DMS 273 (cell line): ENCODE results near the gene KIF26B.
"Not testable (repeated sequence)": the region's sequence is repeated elsewhere in the genome, so short reads cannot be mapped to it uniquely, and the experiment has no call there.

Experiments
- DNase-seq: peaks from one replicate; lab custom pipeline; 2025; ENCODE audit not compliant: unreplicated experiment; lab: John Stamatoyannopoulos, UW

KIF26B gene

DNA sequence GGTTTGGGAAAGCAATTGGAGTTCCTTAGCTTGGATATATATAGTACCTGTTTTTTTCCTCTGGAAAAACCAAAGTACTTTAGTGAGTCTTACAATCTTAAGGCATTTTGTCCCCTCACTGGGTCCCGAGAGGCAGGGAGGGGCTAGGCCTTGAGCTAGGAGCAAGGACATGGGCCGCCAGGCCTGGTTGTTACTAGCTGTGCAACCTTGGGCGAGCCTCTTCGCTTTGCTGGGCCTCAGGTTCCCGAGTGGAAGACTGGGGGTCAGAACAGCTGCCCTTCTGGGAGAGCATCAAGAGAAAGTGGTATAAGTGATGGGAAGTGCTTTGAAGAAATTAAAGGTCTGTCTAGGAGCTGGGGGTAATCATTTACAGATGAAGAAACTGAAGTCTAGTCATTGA, 553.2 kb downstream of the KIF26B start:
- no peak for DNase-seq

DNA sequence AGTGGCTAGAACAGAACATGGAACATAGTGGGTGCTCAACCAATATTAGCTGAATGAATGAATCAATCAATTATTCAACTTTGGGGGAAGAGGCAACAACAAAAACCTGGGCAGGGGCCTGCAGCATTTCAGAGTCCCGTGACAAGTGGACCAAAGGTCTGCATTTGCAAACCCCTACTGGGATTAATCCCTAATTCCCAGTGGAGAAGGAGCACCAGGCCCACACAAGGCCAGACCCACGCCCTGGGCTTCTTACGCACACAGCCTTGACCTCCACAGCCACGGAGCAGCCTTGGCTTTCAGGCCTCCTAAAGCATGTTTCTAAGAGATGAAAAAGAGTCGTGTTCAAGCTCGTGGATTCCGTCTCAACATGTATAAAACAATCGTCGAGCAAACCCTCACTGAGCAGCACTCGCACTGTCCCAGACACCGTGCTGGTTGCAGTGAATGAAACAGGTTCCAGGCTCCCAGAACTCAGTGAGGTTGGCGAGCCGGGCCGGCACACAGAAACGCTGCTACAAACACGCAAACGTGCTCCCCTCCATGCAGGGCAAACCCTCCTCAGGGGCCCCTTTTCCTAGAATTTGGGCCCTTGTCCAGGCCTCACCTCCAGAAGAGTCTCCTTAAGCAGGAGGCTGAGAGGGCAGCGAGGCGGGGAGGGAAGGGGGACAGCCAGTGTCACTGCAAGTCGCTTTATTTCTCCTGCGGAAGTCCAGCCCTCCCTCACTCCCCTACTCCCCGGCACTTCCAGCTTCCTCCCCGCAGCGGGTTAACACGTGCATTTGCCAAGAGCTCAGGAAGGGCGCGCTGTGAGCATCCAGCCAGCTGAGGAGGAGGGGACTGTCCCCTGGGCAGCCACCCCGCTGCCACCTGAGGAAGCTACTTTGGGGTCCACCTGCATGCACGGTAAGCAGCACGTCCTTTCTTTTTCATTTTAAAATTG, 556.4 kb downstream of the KIF26B start:
- no peak for DNase-seq

DNA sequence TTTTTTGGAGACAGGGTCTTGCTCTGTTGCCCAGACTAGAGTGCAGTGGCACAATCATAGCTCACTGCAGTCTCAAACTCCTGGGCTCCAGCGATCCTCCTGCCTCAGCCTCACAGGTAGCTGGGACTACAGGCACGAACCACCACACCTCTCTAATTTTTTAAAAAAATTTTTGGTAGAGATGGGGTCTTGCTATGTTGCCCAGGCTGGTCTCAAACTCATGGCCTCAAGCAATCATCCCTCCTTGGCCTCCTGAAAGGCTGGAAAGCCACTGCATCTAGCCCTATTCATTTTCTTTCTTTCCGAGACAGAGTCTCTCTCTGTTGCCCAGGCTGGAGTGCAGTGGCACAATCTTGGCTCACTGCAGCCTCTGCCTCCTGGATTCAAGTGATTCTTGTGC, 559.2 kb downstream of the KIF26B start:
- DNase-seq: not testable (repeated sequence)

DNA sequence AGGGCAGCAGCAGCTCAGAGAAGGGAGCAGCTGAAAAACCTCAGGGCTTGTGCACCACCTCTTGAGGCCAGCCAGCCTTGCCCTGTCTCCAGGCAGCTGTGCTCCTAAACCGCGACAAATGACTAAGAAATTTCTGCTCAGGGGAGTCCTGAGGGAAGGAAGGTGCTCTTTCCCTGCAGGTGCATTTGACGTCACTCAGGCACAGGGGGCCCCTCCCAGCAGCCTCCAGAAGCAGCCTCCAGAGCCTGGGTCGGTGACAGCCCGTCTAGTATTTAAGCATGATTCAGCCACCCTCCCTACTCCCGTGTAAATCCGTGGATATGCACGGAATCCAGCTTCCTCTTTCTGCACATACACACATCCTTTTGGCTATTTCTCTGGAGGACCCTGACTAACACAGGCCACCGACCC, 560.5 kb downstream of the KIF26B start:
- DNase-seq: no peak

DNA sequence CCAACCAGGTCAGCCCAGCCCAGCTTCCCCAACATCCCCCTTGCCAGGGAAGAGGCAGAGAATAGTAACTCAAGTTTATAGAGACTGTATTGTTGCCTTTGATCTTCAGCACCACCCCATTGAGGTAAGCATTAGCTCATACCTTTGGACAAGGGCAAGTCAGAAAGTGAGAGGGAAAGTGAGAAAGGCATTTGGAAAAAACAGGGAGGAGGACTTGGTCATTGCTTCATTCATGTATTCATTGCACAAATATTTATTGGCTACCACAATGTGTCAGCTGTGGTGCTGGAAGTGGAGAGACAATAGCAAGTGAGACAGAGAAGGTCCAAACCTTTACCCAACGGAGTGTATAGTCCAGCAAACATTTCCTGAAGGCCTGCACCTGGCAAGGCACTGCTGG, 561.2 kb downstream of the KIF26B start:
- no peak for DNase-seq

DNA sequence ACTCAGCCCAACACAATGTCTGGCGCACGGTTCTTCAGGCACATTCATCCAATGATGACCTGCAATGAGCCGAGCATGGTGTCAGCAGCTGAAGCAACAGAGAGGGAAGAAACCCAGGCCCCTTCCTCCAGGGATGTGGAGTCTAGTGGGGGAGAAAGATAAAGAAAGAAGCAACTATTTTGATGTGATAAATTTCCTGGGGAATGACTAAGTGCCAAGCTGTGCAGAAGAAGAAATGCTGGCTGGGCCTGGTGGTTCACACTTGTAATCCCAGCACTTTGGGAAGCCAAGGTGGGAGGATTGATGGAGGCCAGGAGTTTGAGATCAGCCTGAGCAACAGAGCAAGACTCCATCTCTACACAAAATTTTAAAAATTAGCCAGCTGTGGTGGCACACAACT, 561.8 kb downstream of the KIF26B start:
- no peak for DNase-seq

DNA sequence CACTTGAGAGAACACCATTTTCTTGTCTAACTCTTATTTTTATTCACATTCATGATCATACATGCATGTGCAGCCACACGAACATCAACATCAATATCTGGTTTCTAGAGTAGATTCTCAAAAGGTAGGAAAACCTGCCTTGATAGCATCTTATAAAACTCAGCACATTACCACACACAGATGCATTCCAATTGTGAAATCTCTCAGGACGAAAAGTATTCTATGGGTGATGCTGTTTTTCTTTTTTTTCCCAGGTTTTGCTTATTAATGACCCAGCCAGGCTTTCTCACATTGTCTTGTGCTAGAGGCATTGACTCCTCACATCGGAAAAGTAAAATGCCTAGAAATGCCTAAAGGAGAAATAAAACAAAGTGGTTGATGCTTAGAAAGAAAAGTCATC, 562.8 kb downstream of the KIF26B start:
- no peak for DNase-seq

DNA sequence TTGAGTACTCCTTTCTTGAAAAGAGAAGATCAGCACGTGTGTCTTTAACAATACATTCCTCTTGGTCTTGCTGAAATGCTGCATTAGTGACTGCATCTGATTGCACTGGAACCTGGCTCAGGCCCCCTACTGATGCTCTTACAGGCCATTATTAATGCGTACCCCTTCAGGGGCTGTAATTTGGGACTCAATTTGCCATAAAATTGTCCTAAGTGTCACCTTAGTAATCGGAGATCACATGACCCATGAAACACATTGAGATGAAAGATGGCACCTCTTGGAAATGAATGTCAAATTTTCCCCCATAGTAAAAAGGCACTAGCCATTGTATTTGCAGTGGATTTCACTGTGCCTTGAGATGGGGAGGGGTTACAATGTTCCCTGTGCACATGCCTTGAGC, 563.3 kb downstream of the KIF26B start:
- no peak for DNase-seq

DNA sequence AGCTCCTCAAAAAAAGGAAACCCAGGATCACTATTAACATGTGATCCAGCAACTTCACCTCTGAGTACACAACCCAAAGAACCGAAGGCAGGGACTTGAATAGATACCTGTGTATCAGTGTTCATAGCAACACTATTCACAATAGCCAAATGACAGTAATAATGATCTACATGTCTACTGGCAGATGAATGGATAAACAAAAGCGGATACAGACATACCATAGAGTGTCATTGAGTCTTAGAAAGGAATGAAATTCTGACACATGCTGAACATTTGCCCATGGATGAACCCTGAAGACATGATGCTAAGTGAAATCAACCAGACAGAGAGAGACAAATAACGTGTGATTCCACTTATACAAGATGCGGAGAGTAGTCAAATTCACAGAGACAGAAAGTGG, 564.2 kb downstream of the KIF26B start:
- DNase-seq: no peak

DNA sequence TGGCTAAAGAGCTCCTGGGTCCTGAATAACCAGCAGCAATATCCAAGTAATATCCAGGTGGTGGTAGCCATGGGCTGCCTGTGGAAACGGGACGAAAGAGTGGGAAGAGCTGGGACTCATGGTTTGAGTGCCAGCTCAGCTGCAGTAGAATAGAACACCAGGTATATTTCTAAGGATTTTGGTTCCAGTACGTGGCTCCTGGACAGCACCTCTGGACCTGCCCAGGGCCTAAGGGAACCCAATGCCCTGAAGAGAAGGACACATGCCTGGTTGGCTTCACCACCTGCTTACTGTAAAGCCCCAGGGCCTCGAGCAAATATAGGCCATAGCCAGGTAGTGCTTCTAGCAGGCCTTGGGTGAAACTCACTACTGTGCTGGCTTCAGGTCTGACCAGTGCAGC, 566.7 kb downstream of the KIF26B start:
- no peak for DNase-seq

DNA sequence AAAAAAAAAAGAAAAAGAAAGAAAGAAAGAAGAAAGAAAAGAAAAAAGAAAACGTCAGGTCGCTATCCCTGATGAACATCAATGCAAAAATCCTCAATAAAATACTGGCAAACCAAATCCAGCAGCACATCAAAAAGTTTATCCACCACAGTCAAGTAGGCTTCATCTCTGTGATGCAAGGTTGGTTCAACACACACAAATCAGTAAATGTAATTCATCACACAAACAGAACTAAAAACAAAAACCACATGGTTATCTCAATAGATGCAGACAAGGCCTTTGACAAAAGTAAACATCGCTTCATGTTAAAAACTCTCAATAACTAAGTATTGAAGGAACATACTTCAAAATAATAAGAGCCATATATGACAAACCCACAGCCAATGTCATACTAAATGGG, 573.2 kb downstream of the KIF26B start:
- DNase-seq: not testable (repeated sequence)

DNA sequence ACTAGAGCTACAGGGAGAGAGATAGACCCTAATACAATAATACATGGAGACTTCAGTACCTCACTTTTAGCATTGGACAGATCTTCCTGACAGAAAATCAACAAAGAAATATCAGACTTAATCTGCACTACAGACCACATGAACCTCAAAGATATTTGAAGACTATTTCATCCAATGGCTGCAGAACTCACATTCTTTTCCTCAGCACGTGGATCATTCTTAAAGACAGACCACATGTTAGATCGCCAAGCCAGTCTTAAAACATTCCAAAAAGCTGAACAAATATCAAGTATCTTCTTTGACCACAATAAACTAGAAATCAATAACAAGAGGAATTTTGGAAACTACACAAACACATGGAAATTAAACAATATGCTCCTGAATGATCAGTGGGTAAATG, 576.0 kb downstream of the KIF26B start:
- no peak for DNase-seq

DNA sequence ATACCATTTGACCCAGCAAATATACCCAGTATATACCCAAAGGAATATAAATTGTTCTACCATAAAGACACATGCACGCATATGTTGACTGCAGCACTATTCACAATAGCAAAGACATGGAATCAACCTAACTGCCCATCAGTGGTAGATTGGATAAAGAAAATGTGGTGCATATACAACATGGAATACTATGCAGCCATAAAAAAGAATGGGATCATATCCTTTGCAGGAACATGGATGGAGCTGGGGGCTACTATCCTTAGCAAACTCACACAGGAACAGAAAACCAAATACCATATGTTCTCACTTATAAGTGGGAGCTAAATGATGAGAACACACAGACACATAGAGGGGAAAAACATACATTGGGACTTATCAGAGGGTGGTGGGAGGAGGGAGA, 585.6 kb downstream of the KIF26B start:
- not testable (repeated sequence) for DNase-seq

DNA sequence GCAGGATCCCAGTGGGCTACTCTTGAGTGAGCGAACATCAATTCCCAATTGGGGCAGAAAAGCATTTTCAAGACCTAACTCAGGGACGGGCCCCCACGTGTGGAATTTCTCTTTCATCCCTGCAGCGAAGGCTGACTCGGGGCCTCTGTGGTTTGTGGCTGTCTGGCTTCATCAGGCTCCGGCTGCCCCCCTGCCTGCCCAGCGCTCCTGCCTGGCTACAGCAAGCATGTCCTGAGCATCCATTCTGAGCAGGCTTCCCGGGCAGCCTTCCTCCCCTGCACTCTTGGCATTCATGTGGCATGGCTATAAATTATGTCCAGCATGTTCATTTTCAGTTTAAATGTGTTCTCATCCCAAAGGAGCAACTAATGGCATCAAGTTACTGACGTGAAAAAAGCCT, 588.1 kb downstream of the KIF26B start:
- DNase-seq: peak; percentile 12

DNA sequence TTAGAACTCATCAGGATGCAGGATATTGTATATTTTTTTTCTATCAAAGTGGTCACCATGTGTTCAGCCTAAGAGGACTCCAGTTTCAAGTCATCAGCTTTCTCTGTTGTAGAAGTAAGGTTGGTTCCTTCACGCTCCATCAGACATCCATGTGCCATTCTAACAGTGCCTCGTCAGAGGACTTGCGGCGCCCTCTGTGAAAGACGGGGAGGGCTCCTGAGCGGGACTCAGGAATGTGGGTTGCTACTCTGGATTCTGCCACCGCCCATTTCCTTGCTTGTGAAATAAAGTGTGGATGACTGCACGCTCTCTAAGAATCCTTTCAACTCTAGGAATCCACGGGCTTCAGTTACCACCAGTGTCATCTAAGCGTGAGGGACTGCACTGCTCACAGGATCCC, 593.5 kb downstream of the KIF26B start:
- DNase-seq: no peak

DNA sequence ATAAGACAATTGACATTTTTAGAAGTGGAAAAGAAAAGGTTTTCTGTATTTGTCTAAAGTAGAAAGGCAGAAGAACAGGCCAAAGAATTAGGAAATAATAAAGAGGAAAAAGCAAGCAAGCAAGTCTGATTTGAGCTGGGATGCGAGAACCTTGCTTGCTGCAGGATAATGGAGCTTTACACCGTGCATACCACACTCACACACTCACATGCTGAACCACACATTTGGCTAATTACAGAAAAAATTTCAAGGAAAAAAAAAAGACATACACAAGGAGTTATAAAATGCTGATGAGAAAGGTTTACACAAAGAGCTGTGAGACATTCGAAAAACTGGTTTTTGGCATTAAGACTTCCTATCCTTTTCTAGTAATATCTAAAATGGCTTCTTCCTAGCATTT, 593.9 kb downstream of the KIF26B start:
- no peak for DNase-seq

DNA sequence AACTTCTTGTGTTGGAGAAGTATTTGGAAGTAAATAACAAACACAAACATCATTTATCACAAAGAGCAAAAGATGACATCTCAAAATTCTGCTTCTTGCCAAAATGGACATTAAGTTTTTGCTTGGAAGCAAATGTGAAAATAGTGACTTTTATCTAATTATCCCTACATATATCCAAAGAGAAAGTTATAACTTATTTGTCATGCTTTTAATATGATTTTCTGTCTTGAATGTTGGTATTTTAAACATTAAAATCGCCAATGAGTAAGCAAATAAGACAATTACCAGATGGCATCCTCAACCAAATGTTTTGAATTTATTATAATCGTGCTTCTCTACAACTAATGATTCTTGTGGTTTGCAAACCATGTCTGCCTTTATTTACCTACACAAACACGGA, 594.3 kb downstream of the KIF26B start:
- no peak for DNase-seq

DNA sequence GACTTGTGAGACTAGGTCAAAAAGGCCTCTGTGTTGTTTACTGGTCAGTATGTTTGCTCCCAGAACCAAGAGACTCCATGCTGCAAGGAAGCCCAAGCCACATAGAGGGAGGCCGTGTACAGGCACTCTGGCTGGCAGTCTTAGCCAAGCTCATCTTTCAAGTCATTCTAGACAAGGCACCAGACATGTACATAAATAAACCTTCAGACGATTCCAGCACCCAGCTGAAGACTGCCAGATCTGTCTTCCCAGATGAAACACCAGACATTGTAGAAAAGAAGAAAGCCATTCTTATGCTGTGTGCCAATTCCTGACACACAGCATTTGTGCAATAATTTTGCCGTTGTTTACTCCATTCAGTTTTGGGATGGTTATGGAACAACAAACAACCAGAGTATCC, 595.5 kb downstream of the KIF26B start:
- no peak for DNase-seq

DNA sequence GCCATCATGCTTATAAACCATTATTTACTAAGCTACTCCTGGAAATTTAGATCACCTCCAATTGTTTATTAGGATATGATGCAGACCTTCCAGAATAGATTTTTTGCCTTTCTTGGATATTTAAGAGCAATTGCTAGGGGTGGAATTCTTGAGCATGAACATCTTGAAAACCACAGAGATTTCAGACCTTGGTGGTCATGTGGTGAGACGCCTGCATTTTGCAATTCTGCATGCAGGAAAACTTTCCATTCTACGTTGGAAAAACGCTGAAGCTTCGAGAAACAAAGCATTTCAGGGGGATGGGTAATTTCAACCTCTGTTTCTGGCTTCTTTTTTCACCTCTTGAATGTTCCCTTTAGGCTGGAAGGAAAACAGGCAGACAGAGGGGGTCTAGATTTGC, 596.3 kb downstream of the KIF26B start:
- no peak for DNase-seq

DNA sequence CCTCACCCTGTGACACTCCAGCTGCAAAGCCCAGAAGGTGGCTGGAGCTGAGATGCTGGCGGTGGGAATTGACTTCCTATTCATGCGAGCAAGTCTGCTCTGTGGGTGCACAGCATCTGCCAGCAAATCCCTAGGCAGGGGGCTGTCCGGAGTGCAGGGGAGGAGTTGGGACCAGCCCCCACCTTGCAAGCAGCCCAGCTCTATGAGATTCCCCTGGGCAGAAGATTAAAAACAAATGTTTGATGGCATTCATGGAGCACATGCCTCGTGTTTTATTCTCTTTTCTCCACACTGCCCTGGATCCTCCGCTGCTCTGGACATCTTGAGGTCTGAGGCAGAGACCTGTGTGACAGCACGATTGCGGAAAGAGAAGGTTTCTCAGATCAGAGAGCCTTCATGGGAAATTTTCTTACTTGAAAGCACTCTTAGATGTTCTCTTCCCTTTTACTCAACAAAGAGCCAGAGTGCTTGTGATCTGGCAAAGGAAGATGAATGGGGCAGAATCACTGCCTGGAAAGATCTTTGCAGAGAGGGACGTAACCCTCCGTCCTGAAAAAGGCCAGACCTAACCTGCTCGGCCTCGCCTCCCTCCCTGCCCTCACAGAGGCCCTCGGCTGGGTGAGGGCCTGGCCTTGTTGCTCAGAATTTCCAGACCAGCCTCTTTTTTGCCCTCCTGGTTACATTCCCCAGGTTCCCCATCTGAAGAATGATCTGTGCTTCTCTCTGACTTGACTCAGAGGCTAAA, 597.1 kb downstream of the KIF26B start:
- no peak for DNase-seq

DNA sequence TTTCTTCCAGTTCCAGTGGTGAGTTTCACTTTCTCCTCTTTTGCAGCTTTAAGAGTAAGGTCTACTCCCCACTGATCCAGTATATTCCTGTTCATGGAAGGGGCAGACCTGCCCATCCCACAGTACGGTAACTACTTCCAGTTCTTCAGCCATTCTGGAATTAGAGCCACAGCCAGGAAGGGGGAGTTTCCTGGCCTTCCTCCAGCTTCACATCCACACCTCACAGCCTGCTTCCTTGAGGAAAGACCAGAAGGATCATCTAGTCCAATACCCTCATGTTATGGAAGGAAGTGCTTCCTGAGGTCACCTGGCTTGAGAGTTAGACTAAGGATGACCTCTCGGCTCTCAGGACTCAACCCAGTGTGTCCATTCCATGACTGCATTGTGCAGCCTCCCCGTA, 597.8 kb downstream of the KIF26B start:
- no peak for DNase-seq

DNA sequence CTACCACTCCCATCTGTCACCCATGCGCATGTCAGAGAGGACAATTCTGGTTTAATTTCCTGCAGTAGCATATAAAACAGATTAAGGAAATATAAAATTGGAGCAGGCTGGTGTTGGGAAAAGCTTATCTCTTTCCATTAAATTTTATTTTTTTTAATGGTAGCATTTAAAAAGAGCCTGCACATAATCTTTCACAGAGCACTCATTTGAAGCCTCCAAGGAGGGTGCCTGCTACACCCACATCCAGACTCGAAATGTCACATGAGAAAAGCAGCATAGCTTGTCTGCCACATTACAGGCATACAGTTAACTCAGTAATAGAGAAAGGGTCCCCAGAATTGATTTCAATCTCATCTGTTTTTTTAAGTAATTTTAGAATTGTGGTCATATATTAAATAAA, 599.0 kb downstream of the KIF26B start:
- no peak for DNase-seq
